ENCODE measurements around the gene CBLN3.

CBLN3 gene

DNA sequence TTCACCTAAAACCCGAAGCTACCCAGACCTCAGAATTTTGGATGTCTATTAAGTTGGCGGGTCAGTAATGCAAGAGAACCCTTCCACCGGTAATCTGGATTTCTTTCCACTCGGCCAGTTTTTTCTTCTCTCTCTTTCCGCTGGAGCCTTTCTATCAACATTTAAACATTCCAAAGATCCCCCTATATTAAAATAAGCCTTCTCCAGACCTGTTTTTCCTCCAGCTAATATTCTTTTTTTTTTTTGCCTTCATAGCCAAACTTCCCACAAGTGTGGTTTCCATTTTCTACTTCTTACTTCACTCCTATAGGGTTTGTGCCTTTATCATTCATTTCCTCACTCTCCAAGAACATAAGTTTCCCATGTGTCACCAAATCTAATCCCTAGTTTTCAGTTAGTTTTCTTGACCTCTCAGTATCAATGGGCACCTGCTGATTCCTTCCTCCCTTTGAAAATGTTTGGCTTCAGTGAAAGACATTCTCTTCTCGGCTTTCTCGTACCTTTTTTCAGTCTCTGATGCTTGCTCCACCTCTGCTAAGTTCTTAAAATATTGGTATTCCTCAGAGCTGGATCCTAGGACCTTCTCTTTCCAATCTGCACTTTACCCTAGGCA is 13.7 kb upstream of the CBLN3 start:
- in situ Hi-C loops (cut with MboI; ENCODE audit: low pct_unique_long_range_greater_than_20kb, low sequenced_read_pairs, unreplicated experiment) = no loop called here
- peak; percentile 3 for DNase-seq (ENCODE audit: low spot score)

GRCh38 chr14:24442240-24443052 is 13.0 kb upstream of the CBLN3 start, which contains the start of gene SDR39U1:
Gene SDR39U1, minus strand, starts transcription at chr14:24442776. Its CDS starts 7 bp downstream, at chr14:24442769.
- peak; percentile 95 for DNase-seq (ENCODE audit: low spot score)
- in situ Hi-C loops (cut with MboI; ENCODE audit: low pct_unique_long_range_greater_than_20kb, low sequenced_read_pairs, unreplicated experiment) = no loop called here
- TF ChIP-seq, protein P1, sequence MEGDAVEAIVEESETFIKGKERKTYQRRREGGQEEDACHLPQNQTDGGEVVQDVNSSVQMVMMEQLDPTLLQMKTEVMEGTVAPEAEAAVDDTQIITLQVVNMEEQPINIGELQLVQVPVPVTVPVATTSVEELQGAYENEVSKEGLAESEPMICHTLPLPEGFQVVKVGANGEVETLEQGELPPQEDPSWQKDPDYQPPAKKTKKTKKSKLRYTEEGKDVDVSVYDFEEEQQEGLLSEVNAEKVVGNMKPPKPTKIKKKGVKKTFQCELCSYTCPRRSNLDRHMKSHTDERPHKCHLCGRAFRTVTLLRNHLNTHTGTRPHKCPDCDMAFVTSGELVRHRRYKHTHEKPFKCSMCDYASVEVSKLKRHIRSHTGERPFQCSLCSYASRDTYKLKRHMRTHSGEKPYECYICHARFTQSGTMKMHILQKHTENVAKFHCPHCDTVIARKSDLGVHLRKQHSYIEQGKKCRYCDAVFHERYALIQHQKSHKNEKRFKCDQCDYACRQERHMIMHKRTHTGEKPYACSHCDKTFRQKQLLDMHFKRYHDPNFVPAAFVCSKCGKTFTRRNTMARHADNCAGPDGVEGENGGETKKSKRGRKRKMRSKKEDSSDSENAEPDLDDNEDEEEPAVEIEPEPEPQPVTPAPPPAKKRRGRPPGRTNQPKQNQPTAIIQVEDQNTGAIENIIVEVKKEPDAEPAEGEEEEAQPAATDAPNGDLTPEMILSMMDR (IDR thresholded peaks at IDR 0.05; ENCODE audit: extremely low read depth, insufficient read depth, missing control alignments) = no peak

More for the DNA sequence above, 13.7 kb upstream of the CBLN3 start:
- TF ChIP-seq, protein P1 (IDR thresholded peaks at IDR 0.05; ENCODE audit: extremely low read depth, insufficient read depth, missing control alignments) = no peak

GRCh38 chr14:24441904-24442239 is 12.4 kb upstream of the CBLN3 start:
- DNase-seq (ENCODE audit: low spot score) = no peak
- TF ChIP-seq, protein P1 (IDR thresholded peaks at IDR 0.05; ENCODE audit: extremely low read depth, insufficient read depth, missing control alignments) = no peak

GRCh38 chr14:24441485-24441884 is 12.0 kb upstream of the CBLN3 start:
- in situ Hi-C loops (cut with MboI; ENCODE audit: low pct_unique_long_range_greater_than_20kb, low sequenced_read_pairs, unreplicated experiment) = no loop called here
- DNase-seq (ENCODE audit: low spot score) = peak; percentile 9
- TF ChIP-seq, protein P1 (IDR thresholded peaks at IDR 0.05; ENCODE audit: extremely low read depth, insufficient read depth, missing control alignments) = no peak

More at GRCh38 chr14:24441904-24442239, 12.4 kb upstream of the CBLN3 start:
- in situ Hi-C loops (cut with MboI; ENCODE audit: low pct_unique_long_range_greater_than_20kb, low sequenced_read_pairs, unreplicated experiment) = no loop called here

- TF ChIP-seq, protein P1 (IDR thresholded peaks at IDR 0.05; ENCODE audit: extremely low read depth, insufficient read depth, missing control alignments) = no peak
- in situ Hi-C loops (cut with MboI; ENCODE audit: low pct_unique_long_range_greater_than_20kb, low sequenced_read_pairs, unreplicated experiment) = no loop called here
- peak; percentile 5 for DNase-seq (ENCODE audit: low spot score)
Measured at GRCh38 chr14:24440606-24441399, 11.3 kb upstream of the CBLN3 start.
